T1000 (cell line): ENCODE measurements around the gene CSMD2.
"Not testable (repeated sequence)": the region's sequence is repeated elsewhere in the genome, so short reads cannot be mapped to it uniquely, and the experiment has no call there.

Source experiments
- DNase-seq: peaks from one replicate; lab custom pipeline; 2025; ENCODE audit warnings: mixed read lengths; lab: John Stamatoyannopoulos, UW

The CSMD2 gene

GRCh38 chr1:33535334-33535733 is 629.7 kb downstream of the CSMD2 start:
- DNase-seq, result no peak

DNA sequence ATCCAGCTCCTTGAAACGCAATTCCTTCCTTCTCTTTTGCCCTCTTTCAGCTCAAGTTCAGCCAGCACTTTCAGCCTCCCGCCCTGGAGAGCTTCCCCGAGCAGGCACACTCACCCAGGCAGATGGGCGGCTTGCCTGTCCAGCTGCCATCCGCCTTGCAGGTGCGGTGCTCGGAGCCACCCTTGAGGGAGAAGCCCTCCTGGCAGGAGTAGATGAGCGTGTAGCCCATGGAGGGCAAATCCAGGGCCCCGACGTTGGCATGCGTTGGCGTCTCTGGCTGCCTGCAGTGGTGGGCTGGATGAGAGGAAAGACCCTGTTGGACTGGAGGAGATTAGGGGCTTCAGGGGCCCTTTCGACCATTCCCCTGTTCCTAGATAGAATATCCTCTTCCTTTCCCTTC is 632.1 kb downstream of the CSMD2 start:
- DNase-seq, result no peak

GRCh38 chr1:33532250-33532649 is 632.8 kb downstream of the CSMD2 start:
- no peak for DNase-seq

- DNase-seq, result no peak
Measured at GRCh38 chr1:33529957-33530356, 635.1 kb downstream of the CSMD2 start.

DNA sequence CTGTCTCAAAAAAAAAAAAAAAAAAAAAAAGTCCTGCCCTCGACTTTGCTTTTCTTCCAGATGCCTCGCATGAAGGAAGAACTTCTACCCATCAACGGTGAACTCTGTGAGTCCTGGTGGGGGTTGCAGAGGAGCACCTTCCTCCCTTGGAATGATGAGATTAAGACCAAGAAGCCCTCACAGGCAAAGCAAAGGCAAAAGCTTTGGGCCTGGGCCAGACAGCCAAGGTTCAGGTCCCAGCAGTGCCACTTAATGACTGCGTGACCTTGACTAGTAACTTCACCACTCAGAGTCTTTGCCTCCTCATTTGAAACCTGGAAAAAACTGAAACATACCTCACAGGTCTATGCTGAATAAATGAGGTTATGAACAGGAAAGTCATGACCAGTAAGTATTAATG is 637.1 kb downstream of the CSMD2 start:
- no peak for DNase-seq

- DNase-seq, result no peak
Measured at GRCh38 chr1:33524586-33524985, 640.4 kb downstream of the CSMD2 start.

- DNase-seq, result no peak
Measured at GRCh38 chr1:33519240-33519884, 645.7 kb downstream of the CSMD2 start.

DNA sequence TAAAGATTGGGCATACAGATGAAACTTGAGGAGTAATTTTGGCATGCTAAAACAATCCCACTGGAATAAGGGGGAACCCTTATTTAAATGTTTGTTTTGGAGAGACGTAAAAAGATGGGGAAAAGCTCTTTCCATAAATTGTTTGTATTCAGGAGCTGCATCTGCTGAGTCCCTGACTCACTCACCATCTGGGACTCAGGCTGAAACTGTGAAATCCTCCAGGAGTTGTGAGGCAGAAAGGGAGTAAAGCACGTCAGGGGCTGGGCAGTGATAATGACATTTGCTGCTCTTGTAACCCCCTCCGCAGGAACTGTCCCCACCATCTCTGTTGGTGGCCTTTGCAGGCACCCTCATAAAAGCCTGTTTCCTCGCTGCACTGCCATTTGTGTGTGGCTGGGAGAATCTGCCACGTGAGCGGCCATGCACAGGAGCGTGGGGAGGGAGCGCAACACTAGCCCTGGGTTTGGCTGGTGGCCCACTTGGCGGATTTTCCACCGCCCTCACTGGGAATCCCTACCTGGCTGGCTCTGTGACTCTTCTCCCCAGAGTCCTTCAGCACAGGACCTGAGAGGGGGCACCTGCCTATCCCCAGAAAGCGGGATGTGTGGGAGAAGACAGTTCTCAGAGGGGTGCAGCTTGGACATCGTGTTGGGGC is 647.3 kb downstream of the CSMD2 start:
- no peak for DNase-seq

DNA sequence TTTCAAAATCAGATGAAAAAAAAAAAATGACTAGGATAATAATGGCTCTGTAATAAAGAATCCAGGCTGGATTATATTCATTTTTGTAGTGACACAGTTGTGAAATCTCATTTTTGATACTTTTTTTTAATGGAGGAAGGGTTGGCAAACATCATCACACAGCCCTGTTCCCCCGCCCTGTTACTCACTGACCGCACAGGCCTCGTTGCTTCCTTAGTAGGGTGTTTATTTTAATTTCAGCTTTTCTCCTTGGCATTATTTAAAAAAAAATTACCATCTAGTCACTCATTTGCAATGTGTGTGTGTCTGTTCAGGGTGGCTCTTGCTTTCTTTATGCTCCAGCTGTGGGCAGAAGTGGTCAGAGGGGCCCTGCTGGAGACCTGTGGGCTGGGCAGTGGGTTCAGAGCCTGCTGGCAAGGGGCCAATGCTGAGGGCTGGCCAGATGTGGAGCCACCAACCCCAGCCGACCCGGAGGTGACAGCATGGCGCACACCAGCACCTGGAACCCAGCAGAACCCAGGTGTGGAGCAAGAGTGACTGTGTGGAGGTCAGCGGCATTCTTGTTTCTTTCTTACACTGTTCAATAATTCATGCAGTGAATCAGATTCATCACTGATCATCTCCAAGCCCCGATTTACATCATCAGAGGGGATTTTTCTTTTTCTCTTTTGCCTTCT is 648.0 kb downstream of the CSMD2 start:
- no peak for DNase-seq

DNA sequence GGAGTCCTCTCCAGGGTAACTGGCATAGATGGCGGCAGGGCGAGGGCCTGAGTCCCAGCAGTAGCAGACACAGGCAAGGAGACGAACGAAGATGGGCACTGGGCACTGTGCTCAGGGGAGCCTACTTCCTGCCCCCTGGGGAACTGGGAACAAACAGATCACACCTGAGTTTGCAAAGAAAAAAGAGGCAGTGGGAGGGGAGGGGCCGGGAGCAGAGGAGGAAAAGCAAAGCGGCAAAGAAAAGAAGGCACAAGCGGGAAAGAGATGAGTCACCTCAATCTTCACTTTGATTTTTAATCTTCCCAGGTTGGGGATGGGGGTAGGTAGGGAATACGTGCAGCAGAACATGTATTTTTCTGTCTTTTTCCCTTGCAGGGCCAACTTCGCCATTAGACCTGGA is 648.6 kb downstream of the CSMD2 start:
- no peak for DNase-seq

- no peak for DNase-seq
Measured at GRCh38 chr1:33515607-33516006, 649.4 kb downstream of the CSMD2 start.

DNA sequence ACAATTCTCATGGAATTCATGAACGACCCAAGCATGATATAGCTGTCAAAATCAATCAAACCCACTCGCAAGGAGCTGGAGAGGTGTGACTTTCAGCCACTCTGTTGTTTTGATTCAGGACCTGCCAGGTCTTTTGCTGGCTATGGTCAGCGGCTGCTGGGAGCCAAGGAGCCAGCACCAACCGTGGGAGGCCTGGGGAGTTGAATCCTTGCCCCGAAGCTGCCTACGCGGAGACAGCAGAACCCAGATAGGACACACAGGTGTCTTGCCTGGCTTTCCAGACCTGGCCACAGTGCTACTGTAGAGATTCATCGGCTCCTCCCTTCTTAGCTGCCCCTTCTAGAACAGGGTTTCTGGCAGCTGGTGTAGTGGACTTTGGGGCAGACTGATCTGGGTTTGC is 649.9 kb downstream of the CSMD2 start:
- no peak for DNase-seq

DNA sequence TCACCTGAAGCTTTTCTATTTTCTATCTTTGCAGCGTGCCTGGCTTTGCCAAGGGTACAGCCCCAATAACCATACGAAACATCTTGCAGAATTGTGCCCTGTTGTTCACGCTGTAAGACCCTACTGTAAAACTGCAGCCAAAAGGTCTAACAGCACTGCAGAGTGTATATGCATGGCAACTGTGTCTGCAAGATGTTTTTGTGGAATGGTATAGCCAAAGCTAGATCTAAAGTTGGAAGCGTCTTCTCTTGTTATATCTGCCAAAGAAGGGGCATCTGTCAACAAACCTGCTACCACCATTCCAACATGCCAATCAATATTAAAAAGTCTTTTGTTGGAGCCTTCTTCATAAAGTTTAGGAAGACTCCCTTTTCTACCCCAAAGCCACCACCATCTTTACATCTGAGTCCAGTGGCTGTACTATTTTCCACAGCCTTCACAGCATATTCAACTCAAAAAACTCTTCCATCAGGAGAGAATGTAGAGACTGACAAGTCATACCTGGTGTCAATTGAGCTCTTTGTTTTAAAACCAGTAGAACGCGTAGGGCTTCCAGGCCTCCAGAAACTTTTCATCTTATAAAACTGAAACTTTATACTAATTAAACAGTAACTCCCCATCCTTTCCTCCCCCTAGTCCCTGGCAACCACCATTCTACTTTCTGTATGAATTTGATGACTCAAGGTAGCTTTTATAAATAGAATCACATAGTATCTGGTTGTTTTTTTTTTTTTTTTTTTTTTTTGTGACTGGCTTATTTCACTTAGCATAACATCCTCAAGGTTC is 652.6 kb downstream of the CSMD2 start:
- DNase-seq, result no peak

DNA sequence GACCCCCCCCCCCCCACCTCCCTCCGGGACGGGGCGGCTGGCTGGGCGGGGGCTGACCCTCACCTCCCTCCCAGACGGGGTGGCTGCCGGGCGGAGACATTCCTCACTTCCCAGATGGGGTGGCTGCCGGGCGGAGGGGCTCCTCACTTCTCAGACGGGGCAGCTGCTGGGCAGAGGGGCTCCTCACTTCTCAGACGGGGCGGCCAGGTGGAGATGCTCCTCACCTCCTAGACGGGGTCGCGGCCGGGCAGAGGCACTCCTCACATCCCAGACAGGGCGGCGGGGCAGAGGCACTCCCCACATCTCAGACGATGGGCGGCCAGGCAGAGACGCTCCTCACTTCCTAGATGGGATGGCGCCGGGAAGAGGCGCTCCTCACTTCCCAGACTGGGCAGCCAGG is 655.8 kb downstream of the CSMD2 start:
- not testable (repeated sequence) for DNase-seq

DNA sequence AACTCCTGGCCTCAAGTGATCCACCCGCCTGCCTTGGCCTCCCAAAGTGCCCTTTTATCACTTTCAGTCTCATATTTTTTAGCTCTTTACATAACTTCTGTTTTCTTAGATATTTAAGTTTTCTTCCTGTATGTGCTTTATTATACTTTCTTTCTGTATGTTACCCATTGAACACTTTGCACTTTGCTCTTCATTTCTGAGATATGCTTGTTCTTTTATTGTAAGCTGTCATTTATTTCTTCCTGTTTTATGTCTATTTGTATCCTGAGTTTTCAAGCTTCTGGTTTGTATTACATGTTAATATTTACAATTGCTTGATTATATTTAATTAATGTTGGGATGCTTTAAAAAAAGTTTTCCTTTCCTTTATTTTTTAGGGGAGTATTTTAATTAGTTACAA is 656.9 kb downstream of the CSMD2 start:
- DNase-seq, result no peak

DNA sequence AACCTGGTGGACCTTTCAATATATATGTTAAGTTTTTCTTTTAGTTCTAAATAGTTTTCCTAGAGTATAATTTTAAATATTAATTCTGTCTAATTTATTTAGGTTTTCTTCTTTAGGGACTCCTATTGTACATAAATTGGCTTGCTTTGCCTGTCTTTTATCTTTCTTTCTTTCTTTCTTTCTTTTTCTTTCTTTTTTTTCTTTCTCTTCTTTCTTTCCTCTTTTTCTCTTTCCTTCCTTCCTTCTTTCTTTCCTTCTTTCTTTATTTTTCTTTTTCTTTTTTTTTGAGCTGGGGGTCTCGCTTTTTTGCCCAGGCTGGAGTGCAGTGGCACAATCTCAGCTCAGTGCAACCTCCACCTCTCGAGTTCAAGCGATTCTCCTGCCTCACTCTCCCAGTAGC is 657.4 kb downstream of the CSMD2 start:
- DNase-seq, result no peak

GRCh38 chr1:33503506-33503905 is 661.5 kb downstream of the CSMD2 start:
- DNase-seq, result no peak

- DNase-seq, result no peak
Measured at GRCh38 chr1:33502726-33503125, 662.3 kb downstream of the CSMD2 start.

DNA sequence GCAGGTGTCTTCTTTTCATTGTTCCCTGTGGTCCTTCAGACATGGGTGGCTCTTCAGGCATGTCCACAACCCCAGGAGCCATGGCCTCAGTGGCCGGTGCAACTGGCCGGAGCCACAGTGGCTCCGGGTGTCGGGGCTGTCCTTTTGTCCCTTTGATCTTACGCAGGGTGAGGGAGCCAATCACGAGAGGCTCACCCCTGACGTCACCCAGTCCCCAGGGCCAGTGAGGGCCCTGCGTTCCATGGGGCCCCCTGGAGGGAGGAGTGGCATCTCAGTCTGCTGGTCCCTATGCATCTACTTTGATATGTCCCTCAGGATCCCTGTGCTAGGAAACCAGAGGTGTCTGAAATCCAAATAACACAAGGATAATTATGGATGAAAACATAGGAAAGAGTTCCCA is 663.3 kb downstream of the CSMD2 start:
- no peak for DNase-seq

DNA sequence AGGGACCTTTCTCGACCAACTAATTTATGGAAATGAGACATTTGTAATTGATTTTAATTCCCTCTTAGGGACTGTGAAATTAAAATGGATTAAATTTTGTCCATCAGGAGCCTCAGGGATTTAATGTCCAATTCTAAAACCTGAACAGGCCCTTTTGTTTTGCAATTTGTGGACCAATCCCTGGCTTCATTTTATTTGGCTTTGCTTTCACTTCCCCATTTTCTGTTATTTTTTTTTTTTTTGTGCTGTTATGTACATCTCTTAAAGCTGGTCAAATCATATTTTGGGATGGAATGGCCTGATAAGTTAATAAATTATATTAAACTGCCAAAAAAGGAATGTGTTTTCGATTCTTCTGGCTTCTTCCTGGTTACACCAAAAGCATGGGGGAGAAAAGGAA is 663.7 kb downstream of the CSMD2 start:
- no peak for DNase-seq

GRCh38 chr1:33500547-33500946 is 664.5 kb downstream of the CSMD2 start:
- no peak for DNase-seq

GRCh38 chr1:33497410-33497809 is 667.6 kb downstream of the CSMD2 start:
- DNase-seq, result no peak

DNA sequence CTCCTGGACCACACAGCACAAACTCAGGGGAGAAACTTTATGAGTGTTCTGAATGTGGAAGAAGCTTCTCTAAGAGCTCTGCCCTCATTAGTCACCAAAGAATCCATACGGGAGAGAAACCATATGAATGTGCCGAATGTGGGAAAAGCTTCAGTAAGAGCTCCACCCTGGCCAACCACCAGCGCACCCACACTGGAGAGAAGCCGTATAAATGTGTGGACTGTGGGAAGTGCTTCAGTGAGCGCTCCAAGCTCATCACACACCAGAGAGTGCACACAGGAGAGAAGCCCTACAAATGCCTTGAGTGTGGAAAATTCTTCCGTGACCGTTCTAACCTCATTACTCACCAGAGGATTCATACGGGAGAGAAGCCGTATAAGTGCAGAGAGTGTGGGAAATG is 670.1 kb downstream of the CSMD2 start:
- DNase-seq, result no peak
